Loucy (cell line): ENCODE data around the gene FNDC1.

Experiments used
- H2AFZ ChIP-seq: fragments of 200-600 bp; sonication (generic); 2 replicates; pipeline ENCODE4 v1.6.0; 2016; ENCODE audit warnings: antibody characterized with exemption, mild to moderate bottlenecking, low read length, moderate library complexity
- H3F3A ChIP-seq: fragments of 200-600 bp; 2 replicates; pipeline ENCODE4 v1.6.0; 2016; ENCODE audit warnings: antibody characterized with exemption, low read depth, mild to moderate bottlenecking
- H3K27me3 ChIP-seq: fragments of 200-600 bp; sonication (generic); 2 replicates; pipeline ENCODE4 v1.6.1; 2014; ENCODE audit warnings: low read length, mild to moderate bottlenecking; ENCODE audit not compliant: insufficient read depth, poor library complexity, severe bottlenecking
- H3K36me3 ChIP-seq: fragments of 200-600 bp; sonication (generic); 2 replicates; pipeline ENCODE4 v1.6.1; 2016; ENCODE audit warnings: low read length; ENCODE audit not compliant: insufficient read depth
- H3K4me1 ChIP-seq: fragments of 200-600 bp; sonication (generic); 2 replicates; pipeline ENCODE4 v1.5.1; 2014; ENCODE audit warnings: low read length, mild to moderate bottlenecking; ENCODE audit not compliant: insufficient read depth, poor library complexity, severe bottlenecking
- H3K4me2 ChIP-seq: fragments of 200-600 bp; sonication (generic); 2 replicates; pipeline ENCODE4 v1.6.0; 2014; ENCODE audit warnings: antibody characterized with exemption, low read length, low read depth, mild to moderate bottlenecking; ENCODE audit not compliant: poor library complexity, severe bottlenecking
- H3K4me3 ChIP-seq: fragments of 200-600 bp; sonication (generic); 2 replicates; pipeline ENCODE4 v1.5.1; 2014; ENCODE audit warnings: low read length, mild to moderate bottlenecking, mixed read lengths; ENCODE audit not compliant: poor library complexity, severe bottlenecking
- H3K79me2 ChIP-seq: fragments of 200-600 bp; sonication (generic); 2 replicates; pipeline ENCODE4 v1.6.1; 2014; ENCODE audit warnings: low read length; ENCODE audit not compliant: insufficient read depth
- H3K9ac ChIP-seq: fragments of 200-600 bp; sonication (generic); 2 replicates; pipeline ENCODE4 v1.6.0; 2014; ENCODE audit warnings: mild to moderate bottlenecking, low read depth, low read length, moderate library complexity; ENCODE audit not compliant: poor library complexity, severe bottlenecking
- H3K9me2 ChIP-seq: fragments of 200-600 bp; sonication (generic); replicated peaks from 2 replicates; pipeline ENCODE4 v1.6.1; 2016; ENCODE audit warnings: low read depth, low read length, mixed read lengths
- H3K9me3 ChIP-seq: fragments of 200-600 bp; sonication (generic); 2 replicates; pipeline ENCODE4 v1.6.1; 2014; ENCODE audit warnings: mild to moderate bottlenecking, antibody characterized with exemption, low read length, low read depth; ENCODE audit not compliant: insufficient read depth
- H4K20me1 ChIP-seq: fragments of 200-600 bp; sonication (generic); 2 replicates; pipeline ENCODE4 v1.6.0; 2014; ENCODE audit warnings: antibody characterized with exemption, low read length, mild to moderate bottlenecking; ENCODE audit not compliant: insufficient read depth, poor library complexity, severe bottlenecking
- EZH2phosphoT487 ChIP-seq: fragments of 200-600 bp; IDR thresholded peaks from 2 replicates; pipeline ENCODE4 v1.6.1; 2018; ENCODE audit warnings: antibody characterized with exemption, mild to moderate bottlenecking, moderate library complexity, borderline replicate concordance
- TF ChIP-seq, protein P1 (sequence below): fragments of 200-600 bp; sonication (generic); conservative IDR thresholded peaks from 2 replicates; pipeline ENCODE4 v1.5.1; 2014; ENCODE audit warnings: mild to moderate bottlenecking, antibody characterized with exemption, low read length

FNDC1 gene

DNA sequence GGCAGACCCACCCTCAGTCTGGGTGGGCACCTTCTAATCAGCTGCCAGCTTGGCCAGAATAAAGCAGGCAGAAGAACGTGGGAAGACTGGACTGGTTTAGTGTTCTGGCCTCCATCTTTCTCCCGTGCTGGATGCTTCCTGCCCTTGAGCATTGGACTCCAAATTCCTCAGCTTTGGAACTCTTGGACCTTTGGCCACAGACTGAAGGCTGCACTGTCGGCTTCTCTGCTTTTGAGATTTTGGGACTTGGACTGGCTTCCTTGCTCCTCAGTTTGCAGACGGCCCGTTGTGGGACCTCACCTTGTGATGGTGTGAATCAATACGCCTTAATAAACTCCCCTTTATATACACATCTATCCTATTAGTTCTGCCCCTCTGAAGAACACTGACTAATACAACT, 20.6 kb upstream of the FNDC1 start:
- no peaks in the 10 kb centered on the region for H3K79me2 ChIP-seq
- H3K4me3 ChIP-seq, result no peak overlapping the region
- TF ChIP-seq, protein P1, sequence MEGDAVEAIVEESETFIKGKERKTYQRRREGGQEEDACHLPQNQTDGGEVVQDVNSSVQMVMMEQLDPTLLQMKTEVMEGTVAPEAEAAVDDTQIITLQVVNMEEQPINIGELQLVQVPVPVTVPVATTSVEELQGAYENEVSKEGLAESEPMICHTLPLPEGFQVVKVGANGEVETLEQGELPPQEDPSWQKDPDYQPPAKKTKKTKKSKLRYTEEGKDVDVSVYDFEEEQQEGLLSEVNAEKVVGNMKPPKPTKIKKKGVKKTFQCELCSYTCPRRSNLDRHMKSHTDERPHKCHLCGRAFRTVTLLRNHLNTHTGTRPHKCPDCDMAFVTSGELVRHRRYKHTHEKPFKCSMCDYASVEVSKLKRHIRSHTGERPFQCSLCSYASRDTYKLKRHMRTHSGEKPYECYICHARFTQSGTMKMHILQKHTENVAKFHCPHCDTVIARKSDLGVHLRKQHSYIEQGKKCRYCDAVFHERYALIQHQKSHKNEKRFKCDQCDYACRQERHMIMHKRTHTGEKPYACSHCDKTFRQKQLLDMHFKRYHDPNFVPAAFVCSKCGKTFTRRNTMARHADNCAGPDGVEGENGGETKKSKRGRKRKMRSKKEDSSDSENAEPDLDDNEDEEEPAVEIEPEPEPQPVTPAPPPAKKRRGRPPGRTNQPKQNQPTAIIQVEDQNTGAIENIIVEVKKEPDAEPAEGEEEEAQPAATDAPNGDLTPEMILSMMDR, result no peak
- no peak for TF ChIP-seq EZH2phosphoT487
- no peaks in the 10 kb centered on the region for H3F3A ChIP-seq
- peaks cover 11% of the 10 kb centered on the region for H3K27me3 ChIP-seq
- no peaks in the 10 kb centered on the region for H3K9me3 ChIP-seq
- H4K20me1 ChIP-seq, result no peaks in the 10 kb centered on the region
- H3K9ac ChIP-seq, result no peak overlapping the region
- H3K4me2 ChIP-seq, result no peak overlapping the region
- no peaks in the 10 kb centered on the region for H3K9me2 ChIP-seq
- no peak overlapping the region for H2AFZ ChIP-seq
- H3K4me1 ChIP-seq, result no peaks in the 10 kb centered on the region
- H3K36me3 ChIP-seq, result no peaks in the 10 kb centered on the region

DNA sequence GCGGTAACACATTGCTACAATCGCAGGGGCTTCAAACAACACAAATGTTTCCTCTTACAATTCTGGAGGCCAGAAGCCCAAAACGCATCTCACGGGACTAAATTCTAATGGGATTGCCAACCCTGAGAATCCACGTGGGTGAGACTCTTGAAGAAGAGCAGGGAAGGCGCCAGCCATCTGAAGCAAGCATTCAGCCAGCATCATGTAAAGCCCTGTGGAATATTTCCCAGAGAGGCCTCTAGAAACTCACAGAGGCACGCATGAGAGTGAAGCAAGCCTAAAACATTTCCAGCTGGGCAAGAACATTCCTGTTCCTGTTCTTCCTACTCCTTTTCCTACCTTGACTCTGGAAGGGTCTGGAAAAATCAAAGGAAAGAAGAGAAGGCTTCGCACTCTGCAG, 19.6 kb upstream of the FNDC1 start:
- Histone ChIP-seq H3K9me3 (no peaks in the 10 kb centered on the region), H3K4me1 (no peaks in the 10 kb centered on the region), H3K79me2 (no peaks in the 10 kb centered on the region), H3K4me3 (no peak overlapping the region), H4K20me1 (no peaks in the 10 kb centered on the region), H3K27me3 (peaks cover 11% of the 10 kb centered on the region), H3K36me3 (no peaks in the 10 kb centered on the region), H3K4me2 (no peak overlapping the region), H3K9me2 (no peaks in the 10 kb centered on the region), H3K9ac (no peak overlapping the region), H2AFZ (no peak overlapping the region), H3F3A (no peaks in the 10 kb centered on the region)
- no peak for TF ChIP-seq EZH2phosphoT487
- TF ChIP-seq, protein P1, result no peak

DNA sequence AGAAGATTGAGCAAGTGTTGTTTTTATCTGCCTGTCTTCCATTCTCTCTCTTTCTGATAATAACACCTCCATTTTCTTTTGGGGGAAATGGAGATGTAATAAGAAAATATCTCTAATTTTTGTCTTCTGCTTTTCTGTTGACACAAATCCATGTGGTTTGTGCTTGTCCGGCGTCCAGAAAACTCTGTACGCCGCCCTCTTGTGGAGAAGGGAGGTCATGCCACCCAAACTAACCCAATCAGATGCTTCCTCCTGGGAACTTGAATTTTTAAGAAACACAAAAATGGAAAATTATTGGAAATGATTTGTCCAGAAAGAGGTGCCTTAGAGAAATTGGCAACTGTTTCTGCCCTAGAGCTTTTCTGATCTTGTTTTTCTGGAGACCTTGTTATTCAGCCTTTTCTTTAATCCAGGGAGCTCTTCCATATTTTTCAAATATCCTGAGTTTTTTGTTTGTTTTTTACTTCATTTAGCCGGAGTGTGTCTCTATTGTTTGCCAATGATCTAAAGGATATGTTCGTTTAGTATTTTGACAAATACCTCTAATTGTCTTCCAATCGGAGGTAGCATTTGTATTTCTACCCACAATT, 17.8 kb upstream of the FNDC1 start:
- Histone ChIP-seq H3K27me3 (peaks cover 8% of the 10 kb centered on the region), H3K4me1 (no peaks in the 10 kb centered on the region), H3K4me2 (no peak overlapping the region), H3K9me3 (no peaks in the 10 kb centered on the region), H3K79me2 (no peaks in the 10 kb centered on the region), H3K4me3 (no peak overlapping the region), H3K9me2 (no peaks in the 10 kb centered on the region), H4K20me1 (no peaks in the 10 kb centered on the region), H3K9ac (no peak overlapping the region), H3F3A (no peaks in the 10 kb centered on the region), H2AFZ (peak overlapping the region; percentile 21; the same call in 1 of the 2 replicates), H3K36me3 (no peaks in the 10 kb centered on the region)
- TF ChIP-seq EZH2phosphoT487, result no peak
- TF ChIP-seq, protein P1, result peak; percentile 87
